PC-9 (cell line): Measurements from ENCODE around the gene TMEM222. TPM values are rescaled to one million over a fixed set of nuclear protein-coding genes. Genes with fewer than 3 reads are reported as not detected.

Experiments used
- BruUV-seq: library from RNA; stranded (reverse); fragments of 400-500 nt; replicated peaks from 2 replicates; lab custom pipeline; 2021; lab: Mats Ljungman, UMichigan
- CTCF ChIA-PET: fragments of 300-600 bp; sonication (Branson Sonifier 250); formaldehyde crosslinking; loops from one replicate; lab custom pipeline; 2022; ENCODE audit warnings: antibody characterized with exemption; lab: Charles Lee
- POLR2A ChIA-PET: fragments of 300-600 bp; sonication (Branson Sonifier 250); formaldehyde crosslinking; loops from one replicate; lab custom pipeline; 2022; ENCODE audit warnings: antibody characterized with exemption; ENCODE audit not compliant: unreplicated experiment; lab: Charles Lee
- DNase-seq, 2 experiments: peaks; one replicate each; pipeline versions ENCODE4 v3.0.0 to v3.0.0-alpha.2; 2015 to 2022; ENCODE audit warnings: mixed read lengths in 1 of 2
- H2AFZ ChIP-seq: fragments of 200-600 bp; sonication (generic); 2 replicates; pipeline ENCODE4 v1.8.1; 2017; ENCODE audit warnings: antibody characterized with exemption
- H3F3A ChIP-seq: fragments of 200-600 bp; sonication (generic); 2 replicates; pipeline ENCODE4 v1.8.1; 2017; ENCODE audit warnings: antibody characterized with exemption, mild to moderate bottlenecking, low read depth; ENCODE audit not compliant: insufficient read depth
- H3K27ac ChIP-seq: fragments of 200-600 bp; sonication (generic); 2 replicates; pipeline ENCODE4 v1.6.1; 2016; ENCODE audit warnings: mixed run types
- H3K27me3 ChIP-seq: fragments of 200-600 bp; sonication (generic); 2 replicates; pipeline ENCODE4 v1.6.1; 2016; ENCODE audit warnings: low read depth, mixed run types; ENCODE audit not compliant: insufficient read depth
- H3K36me3 ChIP-seq: fragments of 200-600 bp; sonication (generic); 2 replicates; pipeline ENCODE4 v1.6.1; 2016; ENCODE audit warnings: low read depth, mixed run types
- H3K4me1 ChIP-seq: fragments of 200-600 bp; sonication (generic); replicated peaks from 2 replicates; pipeline ENCODE4 v1.6.1; 2016; ENCODE audit warnings: mixed run types; ENCODE audit not compliant: insufficient read depth
- H3K4me2 ChIP-seq: fragments of 200-600 bp; sonication (generic); 2 replicates; pipeline ENCODE4 v1.6.1; 2017; ENCODE audit warnings: mixed run types
- H3K4me3 ChIP-seq: fragments of 200-600 bp; sonication (generic); 2 replicates; pipeline ENCODE4 v1.6.1; 2016; ENCODE audit warnings: mixed run types
- H3K79me2 ChIP-seq: fragments of 200-600 bp; sonication (generic); 2 replicates; pipeline ENCODE4 v1.6.1; 2017; ENCODE audit warnings: low read depth, mixed run types
- H3K9me2 ChIP-seq: fragments of 200-600 bp; sonication (generic); 2 replicates; pipeline ENCODE4 v1.8.1; 2017; ENCODE audit warnings: mild to moderate bottlenecking; ENCODE audit not compliant: insufficient read depth
- H3K9me3 ChIP-seq: fragments of 200-600 bp; sonication (generic); 2 replicates; pipeline ENCODE4 v1.8.1; 2016; ENCODE audit warnings: low read depth; ENCODE audit not compliant: insufficient read depth
- H4K20me1 ChIP-seq: fragments of 200-600 bp; sonication (generic); 2 replicates; pipeline ENCODE4 v1.8.1; 2017; ENCODE audit not compliant: insufficient read depth
- EZH2 ChIP-seq: fragments of 200-600 bp; sonication (generic); IDR thresholded peaks from 2 replicates; pipeline ENCODE4 v1.8.0; 2017; ENCODE audit warnings: antibody characterized with exemption, low read depth
- intact Hi-C: fragments of 100-400 bp; cut with micrococcal nuclease; formaldehyde crosslinking; loops from one replicate; pipeline ENCODE4 v1.10.0; 2022; ENCODE audit not compliant: unreplicated experiment
- total RNA-seq: library from RNA; stranded (reverse); gene quantifications from 2 replicates; pipeline ENCODE4 v1.2.3, GENCODE V29; 2021
- TF ChIP-seq, protein P1 (sequence below): fragments of 200-600 bp; sonication (generic); conservative IDR thresholded peaks from 2 replicates; pipeline ENCODE4 v1.6.1; 2017; ENCODE audit warnings: mixed run types, antibody characterized with exemption, mild to moderate bottlenecking, moderate library complexity

TMEM222 gene
- total RNA-seq, 1 experiment from 2014 or later: 32.8 TPM

DNA sequence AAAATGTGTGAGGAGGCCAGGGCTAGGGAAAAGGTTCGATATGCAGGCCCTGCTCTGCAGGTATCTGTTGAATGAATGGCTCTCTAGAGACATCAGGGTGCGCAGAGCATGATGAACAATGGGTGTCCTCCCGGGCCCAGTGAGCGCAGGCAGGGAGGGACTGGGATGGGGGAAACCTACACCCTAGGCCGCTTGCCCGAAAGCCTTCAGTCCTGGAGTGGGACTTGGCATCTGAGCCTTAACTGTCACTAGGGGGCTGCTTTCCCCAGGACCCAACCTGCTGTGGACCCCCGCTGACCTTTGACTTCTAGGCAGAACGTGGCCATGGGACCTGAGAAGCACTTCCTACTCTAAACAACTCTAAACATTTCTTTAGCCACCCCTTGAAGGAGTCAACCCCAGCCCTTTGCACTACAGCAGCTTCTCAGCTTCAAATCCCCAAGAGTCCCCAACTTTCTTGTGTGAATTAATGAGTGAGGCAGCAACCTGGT, 45.2 kb downstream of the TMEM222 start:
- peak overlapping the region; percentile 99; the same call in 1 of the 2 replicates for H2AFZ ChIP-seq
- no peak overlapping the region for H3K27ac ChIP-seq
- no peak for TF ChIP-seq EZH2
- TF ChIP-seq, protein P1, sequence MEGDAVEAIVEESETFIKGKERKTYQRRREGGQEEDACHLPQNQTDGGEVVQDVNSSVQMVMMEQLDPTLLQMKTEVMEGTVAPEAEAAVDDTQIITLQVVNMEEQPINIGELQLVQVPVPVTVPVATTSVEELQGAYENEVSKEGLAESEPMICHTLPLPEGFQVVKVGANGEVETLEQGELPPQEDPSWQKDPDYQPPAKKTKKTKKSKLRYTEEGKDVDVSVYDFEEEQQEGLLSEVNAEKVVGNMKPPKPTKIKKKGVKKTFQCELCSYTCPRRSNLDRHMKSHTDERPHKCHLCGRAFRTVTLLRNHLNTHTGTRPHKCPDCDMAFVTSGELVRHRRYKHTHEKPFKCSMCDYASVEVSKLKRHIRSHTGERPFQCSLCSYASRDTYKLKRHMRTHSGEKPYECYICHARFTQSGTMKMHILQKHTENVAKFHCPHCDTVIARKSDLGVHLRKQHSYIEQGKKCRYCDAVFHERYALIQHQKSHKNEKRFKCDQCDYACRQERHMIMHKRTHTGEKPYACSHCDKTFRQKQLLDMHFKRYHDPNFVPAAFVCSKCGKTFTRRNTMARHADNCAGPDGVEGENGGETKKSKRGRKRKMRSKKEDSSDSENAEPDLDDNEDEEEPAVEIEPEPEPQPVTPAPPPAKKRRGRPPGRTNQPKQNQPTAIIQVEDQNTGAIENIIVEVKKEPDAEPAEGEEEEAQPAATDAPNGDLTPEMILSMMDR: no peak
- peak overlapping the region; percentile 70; the same call in 1 of the 2 replicates for H3K4me3 ChIP-seq
- peaks cover 9% of the 10 kb centered on the region; the same call in 1 of the 2 replicates for H3K4me1 ChIP-seq
- no peaks in the 10 kb centered on the region for H3F3A ChIP-seq
- H3K4me2 ChIP-seq: peak overlapping the region; percentile 87
- ChIA-PET CTCF (interaction anchor here (0.6 to 1.1 kb wide), 4 partner anchors 11 to 67 kb away, joined by 3 to 7 read pairs (median 3); no protein-coding TSS in a partner anchor), POLR2A (interaction anchor here (0.6 kb wide), 1 partner anchor 437 kb away, joined by 17 read pairs; no protein-coding TSS in a partner anchor)
- no peaks in the 10 kb centered on the region for H3K27me3 ChIP-seq
- no peaks in the 10 kb centered on the region for H3K9me2 ChIP-seq
- no peaks in the 10 kb centered on the region for H3K9me3 ChIP-seq
- TSS peak; percentile 60 for BruUV-seq
- no peaks in the 10 kb centered on the region for H3K36me3 ChIP-seq
- no peaks in the 10 kb centered on the region for H3K79me2 ChIP-seq
- H4K20me1 ChIP-seq: no peaks in the 10 kb centered on the region
- no peak for DNase-seq
- intact Hi-C loops: loop anchor here (2.0 to 5.0 kb wide), 2 partner anchors 16 to 45 kb away; partner anchors contain the start of genes CD164L2 and TMEM222

DNA sequence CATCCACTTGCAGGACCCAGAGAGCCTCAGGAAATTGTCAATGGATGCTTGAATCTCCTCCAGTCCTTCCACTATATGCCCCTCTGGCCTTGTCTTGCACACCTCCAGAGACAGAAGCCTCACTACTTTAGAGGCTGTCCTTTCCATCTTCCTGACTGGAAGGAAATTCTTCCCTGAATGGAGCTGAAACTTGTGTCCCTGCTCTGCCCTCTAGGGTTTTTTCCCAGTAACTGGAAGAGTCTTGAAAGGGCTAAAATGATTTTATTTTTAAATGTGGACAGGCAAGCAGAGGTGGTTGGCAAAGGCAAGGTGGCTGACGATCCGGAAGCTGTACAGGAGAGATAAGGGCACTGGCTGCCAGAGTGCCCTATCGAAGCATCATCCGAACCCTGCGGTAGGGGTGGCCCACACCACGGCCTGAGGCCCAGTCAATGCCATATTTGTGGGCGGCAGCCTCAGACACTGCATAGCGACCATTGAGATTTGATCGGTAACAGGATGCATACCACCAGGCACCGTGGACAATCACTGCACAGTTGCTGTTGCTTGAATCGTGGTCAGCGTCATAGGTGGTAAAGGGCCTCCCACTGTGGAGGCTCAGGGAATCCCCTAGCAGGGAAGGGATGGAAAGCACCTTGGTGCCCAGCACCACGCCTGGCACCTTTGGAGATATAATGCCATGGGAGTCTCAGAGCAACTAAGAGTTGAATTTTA, 47.1 kb downstream of the TMEM222 start:
- H3K36me3 ChIP-seq: no peaks in the 10 kb centered on the region
- no peaks in the 10 kb centered on the region for H3K27me3 ChIP-seq
- TF ChIP-seq, protein P1: peak; percentile 36; the same call in 1 of the 2 replicates
- no peak for TF ChIP-seq EZH2
- no TSS peak for BruUV-seq
- no peaks in the 10 kb centered on the region for H3K9me3 ChIP-seq
- ChIA-PET POLR2A (interaction anchor here (1.0 kb wide), 1 partner anchor 26 kb away, joined by 9 read pairs; no protein-coding TSS in a partner anchor), CTCF (interaction anchor here (0.8 kb wide), 1 partner anchor 13 kb away, joined by 4 read pairs; no protein-coding TSS in a partner anchor)
- H2AFZ ChIP-seq: no peak overlapping the region
- no peaks in the 10 kb centered on the region for H4K20me1 ChIP-seq
- no peaks in the 10 kb centered on the region for H3F3A ChIP-seq
- H3K4me1 ChIP-seq: peaks cover 9% of the 10 kb centered on the region; the same call in 1 of the 2 replicates
- no peaks in the 10 kb centered on the region for H3K9me2 ChIP-seq
- intact Hi-C loops: loop anchor here (5.0 kb wide), 1 partner anchor 47 kb away; the partner anchor contains the start of gene TMEM222
- no peak overlapping the region for H3K4me2 ChIP-seq
- no peak for DNase-seq
- no peak overlapping the region for H3K4me3 ChIP-seq
- H3K27ac ChIP-seq: no peak overlapping the region
- H3K79me2 ChIP-seq: no peaks in the 10 kb centered on the region

DNA sequence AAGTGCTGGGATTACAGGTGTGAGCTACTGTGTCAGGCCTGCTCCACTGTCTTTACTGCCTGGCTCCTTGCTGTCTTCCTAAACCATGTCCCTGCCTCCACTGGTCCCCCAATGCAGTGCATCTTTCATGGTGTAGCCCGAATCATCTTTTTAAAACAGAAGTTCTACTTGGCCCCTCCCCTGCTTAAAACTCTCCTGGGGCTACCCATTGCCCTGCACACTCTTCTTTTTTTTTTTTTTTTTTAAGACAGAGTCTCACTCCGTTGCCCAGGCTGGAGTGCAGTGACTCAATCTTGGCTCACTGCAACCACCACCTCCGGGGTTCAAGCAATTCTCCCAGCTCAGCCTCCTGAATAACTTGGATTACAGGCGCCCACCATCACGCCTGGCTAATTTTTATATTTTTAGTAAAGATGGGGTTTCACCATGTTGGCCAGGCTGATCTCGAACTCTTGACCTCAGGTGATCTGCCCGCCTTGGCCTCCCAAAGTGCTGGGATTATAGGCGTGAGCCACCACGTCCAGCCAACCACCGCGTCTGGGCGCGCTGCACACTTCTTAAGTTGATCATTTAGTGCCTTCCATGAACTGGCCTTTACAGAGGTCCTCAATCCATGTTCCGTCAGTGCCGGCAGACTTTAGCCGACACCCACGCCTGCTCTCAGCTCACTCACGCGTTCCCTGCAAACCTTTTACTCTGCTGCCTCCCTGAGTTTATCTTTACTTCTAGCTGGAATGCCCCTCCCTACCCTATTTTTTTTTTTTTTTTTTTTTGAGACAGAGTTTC, 50.3 kb downstream of the TMEM222 start:
- Histone ChIP-seq H3K27ac (no peak overlapping the region), H3K9me3 (no peaks in the 10 kb centered on the region), H3K4me3 (no peak overlapping the region), H3K36me3 (no peaks in the 10 kb centered on the region), H3K27me3 (no peaks in the 10 kb centered on the region), H3K9me2 (no peaks in the 10 kb centered on the region), H4K20me1 (no peaks in the 10 kb centered on the region), H3K4me2 (no peak overlapping the region), H3K79me2 (no peaks in the 10 kb centered on the region), H3K4me1 (0 out of 2 replicates have a peak, but pooled peaks cover 1% of the 10 kb centered on the region), H3F3A (no peaks in the 10 kb centered on the region), H2AFZ (no peak overlapping the region)
- no TSS peak for BruUV-seq
- no peak for DNase-seq
- ChIA-PET CTCF (interaction anchor here (1.0 kb wide), 1 partner anchor 73 kb away, joined by 3 read pairs; no protein-coding TSS in a partner anchor), POLR2A (interaction anchor here (0.7 kb wide), 1 partner anchor 34 kb away, joined by 15 read pairs; no protein-coding TSS in a partner anchor)
- intact Hi-C loops: no loop called here
- TF ChIP-seq, protein P1: no peak
- no peak for TF ChIP-seq EZH2
